SK-N-SH (cell line): Measurements from ENCODE around the gene SDK1. TPM values are rescaled to one million over a fixed set of nuclear protein-coding genes. Genes with fewer than 3 reads are reported as not detected.

ENCODE experiments used
- CTCF ChIA-PET: fragments of 300-600, 350-600 bp; formaldehyde crosslinking; extraction: SDS; loops from one replicate; lab custom pipeline; 2021; lab: Yijun Ruan, JAX
- POLR2A ChIA-PET: fragments of 350-600 bp; sonication (Branson Sonifier 250); formaldehyde crosslinking; extraction: SDS; loops from one replicate; lab custom pipeline; 2020; ENCODE audit warnings: antibody characterized with exemption, inconsistent platforms; lab: Yijun Ruan, JAX
- DNase-seq: peaks from one replicate; pipeline ENCODE4 v3.0.0; 2012
- H2AFZ ChIP-seq: fragments of 200-600 bp; sonication (generic); 2 replicates; pipeline ENCODE4 v1.8.1; 2016; ENCODE audit warnings: antibody characterized with exemption, mild to moderate bottlenecking, low read depth
- H3F3A ChIP-seq: fragments of 200-600 bp; sonication (generic); replicated peaks from 2 replicates; pipeline ENCODE3; 2016; ENCODE audit warnings: antibody characterized with exemption, mild to moderate bottlenecking; ENCODE audit not compliant: insufficient read depth
- H3K27ac ChIP-seq, 2 experiments: fragments of 200-500 bp in 1 of 2; fragments of 200-600 bp in 1 of 2; sonication (Bioruptor generic) in 1 of 2; sonication (generic), shearing (Covaris generic) in 1 of 2; 2 replicates each; pipeline versions ENCODE4 v1.5.1 to v1.6.1; 2014 to 2016; ENCODE audit warnings: low read depth in 2 of 2, inconsistent platforms in 1 of 2, low read length in 1 of 2, mild to moderate bottlenecking in 1 of 2, mixed read lengths in 1 of 2
- H3K27me3 ChIP-seq: fragments of 200-600 bp; sonication (generic), shearing (Covaris generic); 2 replicates; pipeline ENCODE4 v1.6.1; 2016; ENCODE audit warnings: mixed run types; ENCODE audit not compliant: insufficient read depth
- H3K36me3 ChIP-seq, 2 experiments: fragments of 200-500 bp in 1 of 2; fragments of 200-600 bp in 1 of 2; sonication (Bioruptor generic) in 1 of 2; sonication (generic) in 1 of 2; replicated peaks in 1 of 2; 2 replicates each; pipeline versions ENCODE3 to v1.5.1; 2014 to 2016; ENCODE audit warnings: low read length in 1 of 2, mild to moderate bottlenecking in 1 of 2; ENCODE audit not compliant: insufficient read depth in 2 of 2, control insufficient read depth in 1 of 2
- H3K4me1 ChIP-seq, 2 experiments: fragments of 200-500 bp in 1 of 2; fragments of 200-600 bp in 1 of 2; sonication (Bioruptor generic) in 1 of 2; sonication (generic), shearing (Covaris generic) in 1 of 2; 2 replicates each; pipeline versions ENCODE4 v1.5.1 to v1.6.1; 2014 to 2016; ENCODE audit warnings: low read depth in 1 of 2, low read length in 1 of 2, mixed run types in 1 of 2; ENCODE audit not compliant: insufficient read depth in 2 of 2, control insufficient read depth in 1 of 2
- H3K4me2 ChIP-seq: fragments of 200-600 bp; sonication (generic), shearing (Covaris generic); 2 replicates; pipeline ENCODE4 v1.6.1; 2017; ENCODE audit warnings: mixed run types
- H3K4me3 ChIP-seq, 2 experiments: fragments of 200-500 bp in 1 of 2; fragments of 200-600 bp in 1 of 2; sonication (Bioruptor generic) in 1 of 2; sonication (generic), shearing (Covaris generic) in 1 of 2; 2 replicates each; pipeline versions ENCODE4 v1.5.1 to v1.8.1; 2014 to 2016; ENCODE audit warnings: low read depth in 2 of 2, inconsistent platforms in 1 of 2, low read length in 1 of 2, mild to moderate bottlenecking in 1 of 2, mixed read lengths in 1 of 2, moderate library complexity in 1 of 2
- H3K79me2 ChIP-seq: fragments of 200-600 bp; sonication (generic); 2 replicates; pipeline ENCODE4 v1.8.1; 2017; ENCODE audit warnings: mild to moderate bottlenecking; ENCODE audit not compliant: insufficient read depth
- H3K9ac ChIP-seq: fragments of 200-600 bp; sonication (generic); 2 replicates; pipeline ENCODE4 v1.6.1; 2017; ENCODE audit warnings: mixed run types
- H3K9me2 ChIP-seq: fragments of 200-600 bp; sonication (generic); 2 replicates; pipeline ENCODE4 v1.6.1; 2017; ENCODE audit warnings: mixed run types
- H3K9me3 ChIP-seq: fragments of 200-600 bp; sonication (generic); 2 replicates; pipeline ENCODE4 v1.6.1; 2017; ENCODE audit warnings: mixed run types, mild to moderate bottlenecking, moderate library complexity
- H4K20me1 ChIP-seq: fragments of 200-600 bp; sonication (generic); 2 replicates; pipeline ENCODE4 v1.6.1; 2017; ENCODE audit warnings: mild to moderate bottlenecking, mixed run types; ENCODE audit not compliant: insufficient read depth
- ELF1 ChIP-seq: IDR thresholded peaks from 2 replicates; pipeline ENCODE4 v1.4.0; 2012
- EP300 ChIP-seq, 2 experiments: IDR thresholded peaks; 2 replicates each; pipeline versions ENCODE4 v1.4.0 to v1.6.1; 2012; ENCODE audit warnings: borderline replicate concordance in 1 of 2, low read depth in 1 of 2, low read length in 1 of 2
- FOXJ3 ChIP-seq: sonication (generic); formaldehyde crosslinking; IDR thresholded peaks from 2 replicates; pipeline ENCODE4 v1.5.1; 2020; ENCODE audit warnings: mild to moderate bottlenecking, missing genetic modification reagents
- JUND ChIP-seq: IDR thresholded peaks from 2 replicates; pipeline ENCODE4 v1.4.0; 2012
- MXI1 ChIP-seq: IDR thresholded peaks from 2 replicates; pipeline ENCODE4 v1.6.1; 2012; ENCODE audit warnings: mild to moderate bottlenecking, low read depth, low read length, improper control_type of control experiment
- NRF1 ChIP-seq: IDR thresholded peaks from 2 replicates; pipeline ENCODE4 v1.6.1; 2012; ENCODE audit warnings: low read depth, mild to moderate bottlenecking, low read length
- POLR2AphosphoS5 ChIP-seq: IDR thresholded peaks from 2 replicates; pipeline ENCODE4 v1.6.1; 2012; ENCODE audit warnings: low read depth, low read length
- RAD21 ChIP-seq: IDR thresholded peaks from 2 replicates; pipeline ENCODE4 v1.6.1; 2012; ENCODE audit warnings: mild to moderate bottlenecking, low read length
- RCOR1 ChIP-seq: fragments of 150-350 bp; IDR thresholded peaks from 2 replicates; pipeline ENCODE4 v1.6.1; 2017; ENCODE audit warnings: antibody characterized with exemption, low read length
- RFX5 ChIP-seq: IDR thresholded peaks from 2 replicates; pipeline ENCODE4 v1.6.1; 2012; ENCODE audit warnings: mild to moderate bottlenecking, improper control_type of control experiment, low read length
- RXRA ChIP-seq: IDR thresholded peaks from 2 replicates; pipeline ENCODE4 v1.4.0; 2012; ENCODE audit warnings: low read depth, mild to moderate bottlenecking, borderline replicate concordance
- SMC3 ChIP-seq: IDR thresholded peaks from 2 replicates; pipeline ENCODE4 v1.6.1; 2012; ENCODE audit warnings: low read depth, low read length, improper control_type of control experiment
- TAF1 ChIP-seq: IDR thresholded peaks from 2 replicates; pipeline ENCODE4 v1.6.1; 2012; ENCODE audit warnings: low read depth, mild to moderate bottlenecking, low read length, moderate library complexity, borderline replicate concordance
- TCF12 ChIP-seq: IDR thresholded peaks from 2 replicates; pipeline ENCODE4 v1.4.0; 2012
- TEAD4 ChIP-seq: IDR thresholded peaks from 2 replicates; pipeline ENCODE4 v1.4.0; 2012; ENCODE audit warnings: mild to moderate bottlenecking, borderline replicate concordance; ENCODE audit not compliant: insufficient read depth
- WGBS: methylation state at CpG from one replicate; pipeline ENCODE4 v1.1.6; 2017; ENCODE audit warnings: low lambda C conversion rate; 5-methylcytosine and 5-hydroxymethylcytosine counted together
- polyA plus RNA-seq, 3 experiments: library from polyadenylated mRNA; depleted of rRNA; stranded (reverse); fragments of >200 nt; gene quantifications; 2 replicates each; pipeline ENCODE4 v1.2.3, GENCODE V29; 2012
- TF ChIP-seq, protein P1 (sequence below): IDR thresholded peaks from 2 replicates; pipeline ENCODE4 v1.4.0; 2012; ENCODE audit warnings: low read depth
- TF ChIP-seq, protein P2 (sequence below): fragments of 150-350 bp; IDR thresholded peaks from 2 replicates; pipeline ENCODE4 v1.6.1; 2017; ENCODE audit warnings: antibody characterized with exemption, low read length, low read depth, borderline replicate concordance
- TF ChIP-seq, protein P3 (sequence below): IDR thresholded peaks from 2 replicates; pipeline ENCODE4; 2012
- TF ChIP-seq, protein P4 (sequence below): fragments of 150-350 bp; IDR thresholded peaks from 2 replicates; pipeline ENCODE4 v1.6.1; 2016; ENCODE audit warnings: mild to moderate bottlenecking, low read depth, low read length

The SDK1 gene
- polyA plus RNA-seq, 1 of the 3 experiments (the other 2 are of a cell fraction) = 1.2 TPM

DNA sequence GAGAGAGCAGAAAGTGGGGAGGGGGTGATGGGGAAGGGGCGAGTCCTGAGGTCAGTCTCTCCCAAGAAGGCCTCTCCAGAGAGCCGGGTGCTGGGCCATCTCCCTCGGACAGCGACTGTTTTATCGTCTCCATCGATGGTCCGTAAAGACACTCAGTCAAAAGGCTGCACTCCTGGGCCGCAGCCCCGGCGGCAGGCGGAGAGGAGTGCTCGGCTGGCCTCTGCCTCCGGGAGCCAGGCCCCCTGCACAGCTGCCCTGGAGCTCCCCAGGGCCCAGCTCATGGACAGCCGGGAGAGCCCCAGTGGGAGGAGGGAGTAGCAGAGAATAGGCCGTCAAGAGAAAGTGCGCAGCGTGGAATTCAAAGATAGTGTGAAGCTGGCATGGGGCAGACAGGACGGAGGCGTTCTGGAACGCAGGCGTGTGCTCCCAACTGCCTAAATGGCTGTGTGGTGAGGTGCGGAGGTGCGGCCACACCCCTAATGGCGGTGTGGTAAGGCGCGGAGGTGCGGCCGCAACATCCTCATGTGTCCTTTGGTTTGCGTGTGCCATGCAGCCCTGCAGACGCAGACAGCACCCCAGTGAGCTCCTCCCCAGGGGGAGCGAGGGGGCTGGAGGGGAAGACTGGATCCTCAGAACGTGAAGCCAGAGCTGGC lies 903.6 kb downstream of the SDK1 start:
- Histone ChIP-seq H3K27me3 (no peaks in the 10 kb centered on the region), H3K4me2 (no peak overlapping the region), H3K27ac (no peak overlapping the region), H3K4me1 (peaks cover 0 to 20% of the 10 kb centered on the region in 2 experiments; a peak in 1 of 4 replicates), H3K9me2 (no peaks in the 10 kb centered on the region), H3F3A (no peaks in the 10 kb centered on the region), H2AFZ (no peak overlapping the region), H3K79me2 (no peaks in the 10 kb centered on the region), H3K9ac (no peak overlapping the region), H3K36me3 (no peaks in the 10 kb centered on the region), H3K4me3 (no peak overlapping the region), H4K20me1 (no peaks in the 10 kb centered on the region), H3K9me3 (no peaks in the 10 kb centered on the region)
- WGBS = 72% methylated on average over 25 of the region's 32 CpGs
- no peak for TF ChIP-seq TEAD4
- TF ChIP-seq SMC3 = no peak
- TF ChIP-seq POLR2AphosphoS5 = no peak
- no peak for TF ChIP-seq EP300 (IDR thresholded peaks at IDR 0.05; ENCODE audit: borderline replicate concordance in 1 of 2, low read depth in 1 of 2, low read length in 1 of 2)
- TF ChIP-seq RXRA = no peak
- TF ChIP-seq, protein P1, sequence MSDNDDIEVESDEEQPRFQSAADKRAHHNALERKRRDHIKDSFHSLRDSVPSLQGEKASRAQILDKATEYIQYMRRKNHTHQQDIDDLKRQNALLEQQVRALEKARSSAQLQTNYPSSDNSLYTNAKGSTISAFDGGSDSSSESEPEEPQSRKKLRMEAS = no peak
- TF ChIP-seq, protein P2, sequence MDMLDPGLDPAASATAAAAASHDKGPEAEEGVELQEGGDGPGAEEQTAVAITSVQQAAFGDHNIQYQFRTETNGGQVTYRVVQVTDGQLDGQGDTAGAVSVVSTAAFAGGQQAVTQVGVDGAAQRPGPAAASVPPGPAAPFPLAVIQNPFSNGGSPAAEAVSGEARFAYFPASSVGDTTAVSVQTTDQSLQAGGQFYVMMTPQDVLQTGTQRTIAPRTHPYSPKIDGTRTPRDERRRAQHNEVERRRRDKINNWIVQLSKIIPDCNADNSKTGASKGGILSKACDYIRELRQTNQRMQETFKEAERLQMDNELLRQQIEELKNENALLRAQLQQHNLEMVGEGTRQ = no peak
- TF ChIP-seq MXI1 = no peak
- TF ChIP-seq FOXJ3 (CRISPR knock-in tag) = no peak
- TF ChIP-seq RFX5 = no peak
- TF ChIP-seq, protein P3, sequence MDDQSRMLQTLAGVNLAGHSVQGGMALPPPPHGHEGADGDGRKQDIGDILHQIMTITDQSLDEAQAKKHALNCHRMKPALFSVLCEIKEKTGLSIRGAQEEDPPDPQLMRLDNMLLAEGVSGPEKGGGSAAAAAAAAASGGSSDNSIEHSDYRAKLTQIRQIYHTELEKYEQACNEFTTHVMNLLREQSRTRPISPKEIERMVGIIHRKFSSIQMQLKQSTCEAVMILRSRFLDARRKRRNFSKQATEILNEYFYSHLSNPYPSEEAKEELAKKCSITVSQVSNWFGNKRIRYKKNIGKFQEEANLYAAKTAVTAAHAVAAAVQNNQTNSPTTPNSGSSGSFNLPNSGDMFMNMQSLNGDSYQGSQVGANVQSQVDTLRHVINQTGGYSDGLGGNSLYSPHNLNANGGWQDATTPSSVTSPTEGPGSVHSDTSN = no peak
- TF ChIP-seq TAF1 = no peak
- no peak for TF ChIP-seq TCF12
- no peak for TF ChIP-seq ELF1
- TF ChIP-seq RAD21 = no peak
- TF ChIP-seq JUND = no peak
- no peak for TF ChIP-seq RCOR1
- TF ChIP-seq NRF1 = no peak
- TF ChIP-seq, protein P4, sequence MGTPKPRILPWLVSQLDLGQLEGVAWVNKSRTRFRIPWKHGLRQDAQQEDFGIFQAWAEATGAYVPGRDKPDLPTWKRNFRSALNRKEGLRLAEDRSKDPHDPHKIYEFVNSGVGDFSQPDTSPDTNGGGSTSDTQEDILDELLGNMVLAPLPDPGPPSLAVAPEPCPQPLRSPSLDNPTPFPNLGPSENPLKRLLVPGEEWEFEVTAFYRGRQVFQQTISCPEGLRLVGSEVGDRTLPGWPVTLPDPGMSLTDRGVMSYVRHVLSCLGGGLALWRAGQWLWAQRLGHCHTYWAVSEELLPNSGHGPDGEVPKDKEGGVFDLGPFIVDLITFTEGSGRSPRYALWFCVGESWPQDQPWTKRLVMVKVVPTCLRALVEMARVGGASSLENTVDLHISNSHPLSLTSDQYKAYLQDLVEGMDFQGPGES = no peak
- CTCF ChIA-PET = interaction anchor here (1.4 kb wide), 1 partner anchor 11 kb away, joined by 3 read pairs; no protein-coding TSS in a partner anchor
- no peak for DNase-seq
- POLR2A ChIA-PET = interaction anchor here (0.9 kb wide), 1 partner anchor 60 kb away, joined by 4 read pairs; no protein-coding TSS in a partner anchor
